Measurements from ENCODE around the gene HOXA5.

The HOXA5 gene

DNA sequence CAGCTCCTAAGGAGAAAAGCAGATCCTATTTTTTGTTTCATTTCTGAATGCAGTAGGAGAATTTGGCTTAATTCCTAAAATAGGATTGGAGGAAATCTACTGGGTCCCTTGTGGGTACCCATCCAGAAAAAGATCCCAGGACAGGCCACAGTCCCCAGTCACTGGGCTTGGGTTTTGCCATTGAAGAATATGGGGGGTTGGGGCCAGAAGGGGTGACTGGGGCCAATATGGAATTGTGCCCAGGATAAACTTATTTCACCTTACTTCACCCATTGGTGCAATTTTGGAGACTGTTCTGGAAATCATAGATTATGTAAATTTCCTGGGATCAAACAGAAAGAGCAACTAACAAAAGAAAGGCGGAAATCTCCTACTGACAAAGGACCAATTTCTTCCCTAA lies 5.0 kb downstream of the HOXA5 start:
- no peak overlapping the region for H3K4me3 ChIP-seq (ENCODE audit: low read depth, low read length)
- TF ChIP-seq, protein P1, sequence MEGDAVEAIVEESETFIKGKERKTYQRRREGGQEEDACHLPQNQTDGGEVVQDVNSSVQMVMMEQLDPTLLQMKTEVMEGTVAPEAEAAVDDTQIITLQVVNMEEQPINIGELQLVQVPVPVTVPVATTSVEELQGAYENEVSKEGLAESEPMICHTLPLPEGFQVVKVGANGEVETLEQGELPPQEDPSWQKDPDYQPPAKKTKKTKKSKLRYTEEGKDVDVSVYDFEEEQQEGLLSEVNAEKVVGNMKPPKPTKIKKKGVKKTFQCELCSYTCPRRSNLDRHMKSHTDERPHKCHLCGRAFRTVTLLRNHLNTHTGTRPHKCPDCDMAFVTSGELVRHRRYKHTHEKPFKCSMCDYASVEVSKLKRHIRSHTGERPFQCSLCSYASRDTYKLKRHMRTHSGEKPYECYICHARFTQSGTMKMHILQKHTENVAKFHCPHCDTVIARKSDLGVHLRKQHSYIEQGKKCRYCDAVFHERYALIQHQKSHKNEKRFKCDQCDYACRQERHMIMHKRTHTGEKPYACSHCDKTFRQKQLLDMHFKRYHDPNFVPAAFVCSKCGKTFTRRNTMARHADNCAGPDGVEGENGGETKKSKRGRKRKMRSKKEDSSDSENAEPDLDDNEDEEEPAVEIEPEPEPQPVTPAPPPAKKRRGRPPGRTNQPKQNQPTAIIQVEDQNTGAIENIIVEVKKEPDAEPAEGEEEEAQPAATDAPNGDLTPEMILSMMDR (IDR thresholded peaks at IDR 0.05; ENCODE audit: borderline replicate concordance, insufficient read depth, low read depth, low read length), result no peak

DNA sequence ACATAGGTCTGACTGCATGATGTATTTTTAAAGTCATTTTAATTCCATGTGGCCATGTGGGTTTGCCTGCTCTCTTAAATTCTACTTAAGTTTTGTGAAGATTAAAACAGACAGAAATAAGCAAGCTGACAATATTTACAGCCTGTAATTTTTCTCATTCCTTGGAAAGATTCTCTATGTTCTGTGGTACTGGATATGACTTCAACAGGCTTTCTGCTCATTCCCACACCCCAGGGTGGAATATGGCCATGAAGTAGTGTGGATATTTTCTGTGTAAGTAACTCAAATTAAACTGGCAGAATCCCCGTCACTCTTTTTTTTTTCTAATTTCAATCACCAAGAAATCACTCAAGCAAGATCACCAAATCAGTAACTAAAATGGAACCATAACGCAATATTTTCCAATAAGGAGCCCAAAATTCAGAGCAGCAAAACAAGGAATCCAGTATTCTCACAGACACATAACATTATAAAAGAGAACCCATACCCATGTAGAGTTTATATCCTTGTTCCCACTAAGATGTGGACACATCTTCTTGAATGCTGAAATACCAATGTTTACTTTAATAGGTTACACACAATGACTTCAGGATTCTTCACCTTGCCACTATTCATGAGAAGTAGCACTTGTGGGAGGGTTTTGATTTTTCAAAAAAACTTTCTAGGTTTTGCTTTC lies 5.7 kb downstream of the HOXA5 start:
- no peak overlapping the region for H3K4me3 ChIP-seq (ENCODE audit: low read depth, low read length)
- TF ChIP-seq, protein P1 (IDR thresholded peaks at IDR 0.05; ENCODE audit: borderline replicate concordance, insufficient read depth, low read depth, low read length), result no peak

DNA sequence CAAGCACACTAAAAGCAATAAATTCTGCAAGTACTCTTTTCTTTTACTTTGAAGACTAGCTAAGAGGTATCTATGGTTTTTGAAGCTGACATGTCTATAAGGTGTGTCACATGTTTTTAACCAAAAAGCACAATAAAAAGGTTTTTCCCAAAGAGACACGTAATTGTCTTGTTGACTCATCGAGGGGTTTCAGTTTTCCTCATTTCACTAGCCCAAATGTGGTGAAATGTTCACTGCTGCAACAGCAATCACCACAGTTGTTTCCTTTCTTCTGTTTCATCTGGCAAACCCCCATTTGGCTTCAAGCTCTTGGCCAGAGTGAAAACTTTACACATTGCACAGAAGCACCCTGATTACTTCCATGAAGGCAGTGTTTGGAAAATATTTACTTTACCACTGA lies 9.1 kb downstream of the HOXA5 start:
- H3K4me3 ChIP-seq (ENCODE audit: low read depth, low read length), result no peak overlapping the region

DNA sequence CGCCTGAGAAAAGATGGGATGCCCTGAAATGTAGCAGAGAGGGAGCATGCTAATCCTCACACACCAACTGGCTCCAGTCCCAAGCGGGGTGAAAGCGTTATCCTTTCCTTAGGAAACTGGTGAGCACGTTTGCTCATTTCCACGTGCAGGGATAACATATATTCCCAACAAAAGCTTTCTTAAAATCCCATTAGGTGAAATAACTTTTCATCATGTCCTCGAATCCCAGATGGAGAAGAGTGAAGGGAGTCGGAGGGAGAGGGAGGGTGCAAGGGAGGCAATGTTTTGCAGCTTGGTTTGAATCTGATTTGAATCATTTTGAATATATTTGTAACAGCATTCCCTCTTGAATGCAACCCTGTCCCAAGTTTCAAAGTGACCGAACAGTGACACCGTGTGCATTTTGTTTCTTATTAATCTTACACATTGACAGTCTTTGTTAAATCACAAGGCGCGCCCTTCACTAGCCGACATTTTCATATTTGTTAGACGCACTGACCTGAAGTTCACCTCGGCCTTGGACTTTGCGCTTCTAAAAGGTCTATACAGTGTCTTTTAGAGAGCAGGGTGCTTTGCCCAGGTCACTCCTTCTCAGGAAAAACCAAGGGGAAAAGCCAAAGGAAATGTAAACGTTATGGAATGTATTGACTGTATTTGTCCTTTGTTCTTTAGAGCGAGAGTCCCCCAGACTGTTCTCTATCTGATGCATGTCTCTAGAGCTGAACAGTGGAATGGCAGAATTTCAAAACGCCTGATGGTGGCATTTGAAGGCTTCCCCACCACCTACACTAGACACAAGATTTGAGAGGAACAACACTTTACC lies 9.9 kb downstream of the HOXA5 start:
- no peak overlapping the region for H3K4me3 ChIP-seq (ENCODE audit: low read depth, low read length)
- TF ChIP-seq, protein P1 (IDR thresholded peaks at IDR 0.05; ENCODE audit: borderline replicate concordance, insufficient read depth, low read depth, low read length), result no peak

More for the DNA sequence above, 9.1 kb downstream of the HOXA5 start:
- TF ChIP-seq, protein P1 (IDR thresholded peaks at IDR 0.05; ENCODE audit: borderline replicate concordance, insufficient read depth, low read depth, low read length), result no peak

DNA sequence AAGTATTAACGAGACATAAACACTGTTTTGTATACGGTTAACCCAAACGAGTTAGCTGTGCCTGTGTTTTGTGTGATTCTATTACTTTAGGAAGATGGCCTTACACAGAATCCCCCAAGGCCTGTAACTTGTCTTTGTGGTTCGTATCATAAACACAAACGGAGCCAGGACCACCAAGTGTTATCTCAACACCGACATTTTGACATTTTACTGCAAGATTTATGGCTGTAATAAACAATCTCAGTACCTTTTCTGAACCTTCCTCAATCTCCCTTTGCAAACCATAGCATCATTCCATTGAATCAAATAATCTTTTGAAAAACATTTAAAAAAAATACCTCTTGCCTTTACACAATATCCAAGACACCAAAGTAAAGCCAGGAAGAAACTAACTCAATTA lies 10.5 kb downstream of the HOXA5 start:
- TF ChIP-seq, protein P1 (IDR thresholded peaks at IDR 0.05; ENCODE audit: borderline replicate concordance, insufficient read depth, low read depth, low read length), result no peak

DNA sequence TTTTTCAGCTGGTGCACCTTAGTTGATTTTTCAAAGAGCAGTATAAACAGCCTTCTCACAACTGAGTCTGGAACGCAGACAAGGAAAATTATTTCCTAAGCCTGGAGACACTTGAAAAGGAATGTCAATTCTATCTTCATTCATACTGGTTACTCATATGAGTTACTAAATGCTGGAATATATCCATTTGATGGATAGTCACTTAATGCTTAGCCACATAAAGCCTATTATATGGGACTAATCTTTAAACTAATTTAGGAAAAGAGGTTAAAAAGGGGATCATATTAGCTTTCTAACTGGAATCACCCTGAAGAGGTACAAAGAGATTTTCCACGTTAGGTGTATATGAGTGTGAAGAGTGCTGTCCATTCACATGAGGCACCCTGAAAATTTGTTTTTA lies 11.3 kb downstream of the HOXA5 start:
- TF ChIP-seq, protein P1 (IDR thresholded peaks at IDR 0.05; ENCODE audit: borderline replicate concordance, insufficient read depth, low read depth, low read length), result no peak
- H3K4me3 ChIP-seq (ENCODE audit: low read depth, low read length), result no peak overlapping the region

More for the DNA sequence above, 10.5 kb downstream of the HOXA5 start:
- no peak overlapping the region for H3K4me3 ChIP-seq (ENCODE audit: low read depth, low read length)
